ENCODE measurements around the gene SPTBN5. TPM values are rescaled to one million over a fixed set of nuclear protein-coding genes. Genes with fewer than 3 reads are reported as not detected.
A peak's percentile ranks its signal among the peaks of the same experiment; 100 is the strongest.

SPTBN5 gene
- total RNA-seq, 3 donors from 2014 or later (not counting 1 experiment from before 2014, with no cell fraction given), result 4.1 to 6.0 (median 5.2) TPM

- intact Hi-C loops (cut with micrococcal nuclease), result loop anchor here (1.0 to 5.0 kb wide), 6 partner anchors 39 to 344 kb away; no protein-coding TSS in a partner anchor
- H3K4me3 ChIP-seq (ENCODE audit: low read length), result no peak overlapping the region
- H3K4me1 Mint-ChIP-seq, result peaks cover 7 to 9% of the 10 kb centered on the region in 2 donors
- DNase-seq (no peak), ATAC-seq (peak in 1 of 3 donors; percentile 15)
- H3K27ac ChIP-seq (ENCODE audit: low read length), result no peak overlapping the region
- peaks cover 13% of the 10 kb centered on the region for H3K4me1 ChIP-seq (ENCODE audit: control insufficient read depth, insufficient read depth, low read length)
- no peak overlapping the region for H3K27ac Mint-ChIP-seq
- H3K9me3 ChIP-seq (ENCODE audit: control insufficient read depth, insufficient read depth, low read length), result no peaks in the 10 kb centered on the region
- no peaks in the 10 kb centered on the region for H3K27me3 ChIP-seq (ENCODE audit: control insufficient read depth, insufficient read depth, low read length)
- H3K27me3 Mint-ChIP-seq (ENCODE audit: low read depth in 2 of 2), result no peaks in the 10 kb centered on the region
- TF ChIP-seq CTCF (IDR thresholded peaks at IDR 0.05), result no peak
- peaks cover 13% of the 10 kb centered on the region for H3K36me3 ChIP-seq (ENCODE audit: control insufficient read depth, insufficient read depth, low read length)
- H3K36me3 Mint-ChIP-seq, result peaks cover 3% of the 10 kb centered on the region
- no peaks in the 10 kb centered on the region for H3K9me3 Mint-ChIP-seq
- no peak overlapping the region for H3K4me3 Mint-ChIP-seq
- WGBS (ENCODE audit: insufficient coverage), result 94% methylated on average over 3 of the region's 5 CpGs
Measured at GRCh38 chr15:41810651-41811431, 83.0 kb downstream of the SPTBN5 start.

GRCh38 chr15:41809526-41810220 is 84.2 kb downstream of the SPTBN5 start:
- DNase-seq (no peak), ATAC-seq (no peak)
- Mint-ChIP-seq H3K4me3 (no peak overlapping the region), H3K9me3 (no peaks in the 10 kb centered on the region), H3K4me1 (peaks cover 12 to 13% of the 10 kb centered on the region in 2 donors), H3K27me3 (ENCODE audit: low read depth in 2 of 2) (no peaks in the 10 kb centered on the region), H3K27ac (no peak overlapping the region), H3K36me3 (no peaks in the 10 kb centered on the region)
- H3K27me3 ChIP-seq (ENCODE audit: control insufficient read depth, insufficient read depth, low read length), result no peaks in the 10 kb centered on the region
- peaks cover 11% of the 10 kb centered on the region for H3K36me3 ChIP-seq (ENCODE audit: control insufficient read depth, insufficient read depth, low read length)
- intact Hi-C loops (cut with micrococcal nuclease), result loop anchor here (5.0 kb wide), 1 partner anchor 342 kb away; no protein-coding TSS in a partner anchor
- no peak overlapping the region for H3K27ac ChIP-seq (ENCODE audit: low read length)
- H3K4me3 ChIP-seq (ENCODE audit: low read length), result no peak overlapping the region
- H3K9me3 ChIP-seq (ENCODE audit: control insufficient read depth, insufficient read depth, low read length), result no peaks in the 10 kb centered on the region
- WGBS (ENCODE audit: insufficient coverage), result 54% methylated on average over 12 of the region's 12 CpGs
- TF ChIP-seq CTCF (IDR thresholded peaks at IDR 0.05), result no peak
- peaks cover 13% of the 10 kb centered on the region for H3K4me1 ChIP-seq (ENCODE audit: control insufficient read depth, insufficient read depth, low read length)

GRCh38 chr15:41809121-41809520 is 84.7 kb downstream of the SPTBN5 start:
- H3K36me3 Mint-ChIP-seq, result no peaks in the 10 kb centered on the region
- 60% methylated on average over 1 of the region's 2 CpGs for WGBS (ENCODE audit: insufficient coverage)
- no peak for TF ChIP-seq CTCF (IDR thresholded peaks at IDR 0.05)

More at GRCh38 chr15:41809121-41809520, 84.7 kb downstream of the SPTBN5 start:
- no peaks in the 10 kb centered on the region for H3K27me3 Mint-ChIP-seq (ENCODE audit: low read depth in 2 of 2)
- DNase-seq (no peak), ATAC-seq (no peak)
- intact Hi-C loops (cut with micrococcal nuclease), result no loop called here
- H3K4me3 ChIP-seq (ENCODE audit: low read length), result no peak overlapping the region
- H3K9me3 ChIP-seq (ENCODE audit: control insufficient read depth, insufficient read depth, low read length), result no peaks in the 10 kb centered on the region
- peaks cover 13% of the 10 kb centered on the region for H3K4me1 ChIP-seq (ENCODE audit: control insufficient read depth, insufficient read depth, low read length)
- H3K4me1 Mint-ChIP-seq, result peaks cover 15 to 18% of the 10 kb centered on the region in 2 donors
- no peak overlapping the region for H3K4me3 Mint-ChIP-seq
- H3K27ac Mint-ChIP-seq, result no peak overlapping the region
- H3K27ac ChIP-seq (ENCODE audit: low read length), result no peak overlapping the region
- H3K36me3 ChIP-seq (ENCODE audit: control insufficient read depth, insufficient read depth, low read length), result peaks cover 7% of the 10 kb centered on the region
- H3K9me3 Mint-ChIP-seq, result no peaks in the 10 kb centered on the region
- H3K27me3 ChIP-seq (ENCODE audit: control insufficient read depth, insufficient read depth, low read length), result no peaks in the 10 kb centered on the region
